ENCODE data around the gene MS4A10.

- TF ChIP-seq CTCF (IDR thresholded peaks at IDR 0.05 in 2 of 3, conservative IDR thresholded peaks at IDR 0.05 in 1 of 3; ENCODE audit: borderline replicate concordance in 1 of 3, insufficient read depth in 1 of 3, low read depth in 2 of 3, low read length in 2 of 3) (no peak), POLR2A (IDR thresholded peaks at IDR 0.05; ENCODE audit: borderline replicate concordance, extremely low read depth, insufficient read depth, insufficient read length) (no peak), REST (IDR thresholded peaks at IDR 0.05; ENCODE audit: low read depth) (no peak), EZH2 (IDR thresholded peaks at IDR 0.05) (no peak), ZNF274 (IDR thresholded peaks at IDR 0.05; ENCODE audit: low read depth, low read length) (no peak), ZFX (IDR thresholded peaks at IDR 0.05) (no peak)
Observed at GRCh38 chr11:60810151-60810550, 25.0 kb downstream of the MS4A10 start.

Data from HCT116 (cell line).